C4-2B (cell line): Measurements from ENCODE around the gene RBM47.
A peak's percentile ranks its signal among the peaks of the same experiment; 100 is the strongest.
"Not testable (repeated sequence)": the region's sequence is repeated elsewhere in the genome, so short reads cannot be mapped to it uniquely, and the experiment has no call there.

ENCODE experiments used
- H3K27ac ChIP-seq: fragments of 450-650 bp; 2 replicates; pipeline ENCODE4 v1.5.1; 2017
- ZFX ChIP-seq: fragments of 450-650 bp; IDR thresholded peaks from 2 replicates; pipeline ENCODE4 v1.6.1; 2017
- TF ChIP-seq, protein P1 (sequence below): fragments of 450-650 bp; conservative IDR thresholded peaks from 2 replicates; pipeline ENCODE4 v1.5.1; 2017; ENCODE audit warnings: mild to moderate bottlenecking

Gene RBM47

DNA sequence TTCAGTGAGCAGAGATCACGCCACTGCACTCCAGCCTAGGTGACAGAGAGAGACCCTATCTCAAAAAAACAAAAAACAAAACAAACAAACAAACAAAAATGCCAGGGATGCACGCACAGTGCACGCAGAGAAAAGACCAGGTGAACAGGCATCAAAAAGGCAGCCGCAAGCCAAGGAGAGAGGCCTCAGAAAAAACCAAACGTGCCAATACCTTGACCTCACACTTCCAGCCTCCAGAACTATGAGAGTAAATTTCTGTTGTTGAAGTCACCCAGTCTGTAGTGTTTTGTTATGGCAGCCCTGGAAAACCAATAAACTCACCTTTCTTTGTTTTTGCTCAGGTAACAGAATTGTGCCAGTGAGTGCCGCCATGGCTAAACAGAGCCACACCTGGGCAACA lies 228.6 kb downstream of the RBM47 start:
- no peak overlapping the region for H3K27ac ChIP-seq
- TF ChIP-seq, protein P1, sequence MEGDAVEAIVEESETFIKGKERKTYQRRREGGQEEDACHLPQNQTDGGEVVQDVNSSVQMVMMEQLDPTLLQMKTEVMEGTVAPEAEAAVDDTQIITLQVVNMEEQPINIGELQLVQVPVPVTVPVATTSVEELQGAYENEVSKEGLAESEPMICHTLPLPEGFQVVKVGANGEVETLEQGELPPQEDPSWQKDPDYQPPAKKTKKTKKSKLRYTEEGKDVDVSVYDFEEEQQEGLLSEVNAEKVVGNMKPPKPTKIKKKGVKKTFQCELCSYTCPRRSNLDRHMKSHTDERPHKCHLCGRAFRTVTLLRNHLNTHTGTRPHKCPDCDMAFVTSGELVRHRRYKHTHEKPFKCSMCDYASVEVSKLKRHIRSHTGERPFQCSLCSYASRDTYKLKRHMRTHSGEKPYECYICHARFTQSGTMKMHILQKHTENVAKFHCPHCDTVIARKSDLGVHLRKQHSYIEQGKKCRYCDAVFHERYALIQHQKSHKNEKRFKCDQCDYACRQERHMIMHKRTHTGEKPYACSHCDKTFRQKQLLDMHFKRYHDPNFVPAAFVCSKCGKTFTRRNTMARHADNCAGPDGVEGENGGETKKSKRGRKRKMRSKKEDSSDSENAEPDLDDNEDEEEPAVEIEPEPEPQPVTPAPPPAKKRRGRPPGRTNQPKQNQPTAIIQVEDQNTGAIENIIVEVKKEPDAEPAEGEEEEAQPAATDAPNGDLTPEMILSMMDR = no peak
- no peak for TF ChIP-seq ZFX

DNA sequence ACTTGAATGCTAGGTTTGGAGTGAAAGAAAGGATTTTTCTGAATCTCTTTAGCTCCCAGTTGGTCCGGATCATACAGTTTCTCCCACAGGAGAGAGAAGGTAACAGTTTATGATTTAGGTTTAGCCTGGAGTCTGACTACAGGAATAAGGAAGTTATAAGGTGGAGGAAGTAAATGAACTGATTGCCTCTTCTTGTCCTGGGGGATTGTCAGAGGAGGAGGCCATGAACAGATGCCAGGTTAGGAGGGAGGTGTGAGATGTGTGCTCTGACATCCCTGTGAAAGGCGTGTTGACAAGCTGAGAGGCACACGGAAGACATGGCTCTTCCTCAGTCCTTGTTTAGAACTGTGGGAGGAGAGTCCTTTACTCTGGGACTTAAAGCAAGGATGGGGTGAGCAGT lies 230.1 kb downstream of the RBM47 start:
- TF ChIP-seq, protein P1 = no peak
- TF ChIP-seq ZFX = no peak
- H3K27ac ChIP-seq = no peak overlapping the region

DNA sequence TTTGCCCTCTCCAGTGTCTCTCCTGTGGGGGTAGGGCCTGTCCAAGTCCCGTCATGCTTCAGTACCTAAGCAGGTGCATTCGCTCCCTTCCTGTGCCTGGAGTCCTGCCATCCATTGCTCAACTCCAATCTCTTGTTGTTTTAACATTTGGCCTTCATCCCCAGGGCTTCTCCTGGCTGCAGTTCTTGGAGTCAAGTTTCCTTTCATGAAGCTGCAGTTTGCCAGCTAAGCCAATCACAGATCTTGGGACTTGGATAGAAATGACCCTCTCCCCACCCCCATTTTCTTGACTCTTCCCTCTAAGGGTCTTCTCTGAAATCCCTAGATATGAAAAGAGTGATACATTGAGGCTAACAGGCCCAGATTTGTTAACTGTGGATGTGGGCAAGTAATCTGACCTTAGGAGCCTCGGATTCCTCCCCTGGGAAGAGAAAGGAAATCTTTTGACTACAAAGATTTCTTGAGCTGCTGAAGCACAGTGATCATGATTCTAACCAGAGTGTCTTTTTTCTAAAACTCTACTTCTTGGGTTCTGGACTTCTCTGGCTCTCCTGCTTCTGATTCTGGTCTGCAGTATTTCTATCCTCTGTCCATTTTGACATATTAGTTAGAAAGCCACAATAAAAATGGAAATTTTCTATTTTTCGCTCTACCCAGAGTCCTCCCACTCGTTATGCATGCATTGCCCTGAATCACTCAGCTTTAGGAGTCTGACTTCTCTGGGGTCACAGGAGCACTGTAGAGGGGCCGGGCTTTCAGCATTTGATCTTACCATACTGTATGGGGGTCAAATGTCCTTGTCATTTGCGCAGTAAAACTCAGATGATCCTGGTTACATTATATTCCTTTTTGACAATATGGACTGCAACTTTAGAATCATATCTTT lies 233.5 kb downstream of the RBM47 start:
- H3K27ac ChIP-seq = peak overlapping the region; percentile 73
- TF ChIP-seq ZFX = no peak
- TF ChIP-seq, protein P1 = no peak

DNA sequence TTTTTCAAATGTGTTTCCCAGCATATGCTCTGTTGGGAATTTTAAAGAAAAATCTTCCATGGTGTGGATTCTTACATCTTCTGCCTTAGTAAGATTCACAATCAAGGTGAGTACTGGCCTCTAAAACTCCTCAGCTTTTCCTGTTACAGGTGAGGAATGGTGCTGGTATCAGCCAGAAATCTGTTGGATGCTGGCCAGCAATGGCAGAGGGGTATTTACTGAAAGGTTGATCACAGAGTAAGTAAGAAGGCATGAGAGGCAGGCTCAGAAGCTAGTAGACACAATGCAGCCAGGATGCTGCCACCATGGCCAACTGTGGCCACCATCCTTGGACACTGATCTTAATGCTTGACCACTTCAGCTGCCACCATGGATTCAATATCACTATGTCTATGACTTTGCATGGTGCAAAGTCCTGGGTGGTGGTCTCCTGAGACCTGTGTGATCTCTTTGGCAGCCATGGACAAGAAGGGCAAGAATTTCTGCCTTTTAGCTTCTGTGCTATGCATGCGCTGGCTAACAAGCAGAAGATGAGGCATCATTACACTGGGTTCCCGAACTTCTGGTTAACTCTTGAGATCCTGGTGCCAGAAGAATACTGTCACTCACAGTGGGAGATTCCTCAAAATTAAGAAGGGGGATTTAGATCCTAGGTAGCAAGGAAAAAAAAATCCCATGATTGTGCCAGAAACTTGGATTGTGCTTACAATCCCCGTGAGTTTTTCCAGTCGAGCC lies 234.3 kb downstream of the RBM47 start:
- TF ChIP-seq, protein P1 = no peak
- no peak for TF ChIP-seq ZFX
- peak overlapping the region; percentile 73 for H3K27ac ChIP-seq

DNA sequence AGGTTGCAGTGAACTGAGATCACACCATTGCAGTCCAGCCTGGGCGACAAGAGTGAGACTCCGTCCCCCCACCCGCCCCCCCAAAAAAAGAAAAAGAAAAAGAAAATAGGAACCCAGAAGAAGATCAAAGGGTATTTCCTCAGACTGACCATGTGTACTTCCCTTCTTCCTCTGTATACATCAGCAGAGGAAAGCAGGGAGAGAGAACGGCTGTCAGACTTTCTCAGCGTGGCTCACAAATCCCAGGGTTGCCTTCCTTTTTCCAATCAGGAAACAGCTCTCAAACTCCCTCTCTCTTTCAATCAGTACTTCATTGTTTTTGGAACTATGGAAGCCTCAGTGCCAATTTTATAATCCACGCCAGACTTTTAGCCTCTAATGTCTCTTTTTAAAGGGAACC lies 235.4 kb downstream of the RBM47 start:
- H3K27ac ChIP-seq = peak overlapping the region; percentile 73
- TF ChIP-seq, protein P1 = no peak
- TF ChIP-seq ZFX = no peak

- H3K27ac ChIP-seq = not testable (repeated sequence)
Measured at GRCh38 chr4:40392241-40392640, 237.4 kb downstream of the RBM47 start.

GRCh38 chr4:40389986-40390385 lies 239.7 kb downstream of the RBM47 start:
- H3K27ac ChIP-seq = no peak overlapping the region
- TF ChIP-seq, protein P1 = no peak
- no peak for TF ChIP-seq ZFX
